SK-N-SH treated with all-trans-retinoic acid at 6 μM for 48 hours (cell line): ENCODE measurements around the gene CRMP1.

Experiments
- ATAC-seq: fragments of 200-7000 bp; cut with Tn5 transposase; 3 replicates; pipeline ENCODE4 v1.9.1; 2020; ENCODE audit warnings: mild to moderate bottlenecking, moderate library complexity
- ARNTL ChIP-seq: fragments of 450-650 bp; formaldehyde crosslinking; IDR thresholded peaks from 2 replicates; pipeline ENCODE4 v1.5.0; 2020; ENCODE audit warnings: low read depth, mild to moderate bottlenecking, moderate library complexity, borderline replicate concordance
- BACH2 ChIP-seq: fragments of 250-450 bp; sonication (Bioruptor Pico); IDR thresholded peaks from 2 replicates; pipeline ENCODE4 v1.9.0; 2021; ENCODE audit warnings: mild to moderate bottlenecking, borderline replicate concordance
- CSDC2 ChIP-seq: fragments of 250-450 bp; sonication (Bioruptor Pico); IDR thresholded peaks from 2 replicates; pipeline ENCODE4 v1.5.0; 2020; ENCODE audit warnings: mild to moderate bottlenecking, moderate library complexity
- ESRRG ChIP-seq: fragments of 250-450 bp; sonication (Bioruptor Pico); IDR thresholded peaks from 2 replicates; pipeline ENCODE4 v1.6.1; 2021; ENCODE audit warnings: mild to moderate bottlenecking
- GLIS3 ChIP-seq: fragments of 250-450 bp; sonication (Bioruptor Pico); IDR thresholded peaks from 2 replicates; pipeline ENCODE4 v1.5.0; 2020; ENCODE audit warnings: mild to moderate bottlenecking, moderate library complexity
- ISL1 ChIP-seq: fragments of 250-450 bp; sonication (Bioruptor Pico); IDR thresholded peaks from 2 replicates; pipeline ENCODE4 v2.1.2; 2022; ENCODE audit warnings: mild to moderate bottlenecking, moderate library complexity
- OSR1 ChIP-seq: fragments of 250-450 bp; sonication (Bioruptor Pico); IDR thresholded peaks from 2 replicates; pipeline ENCODE4 v1.8.0; 2022; ENCODE audit warnings: moderate library complexity, mild to moderate bottlenecking, inconsistent platforms
- PPARA ChIP-seq: fragments of 250-450 bp; sonication (Bioruptor Pico); IDR thresholded peaks from 2 replicates; pipeline ENCODE4 v1.5.0; 2020; ENCODE audit warnings: mild to moderate bottlenecking, borderline replicate concordance
- RARB ChIP-seq: fragments of 250-450 bp; sonication (Bioruptor Pico); IDR thresholded peaks from 2 replicates; pipeline ENCODE4 v1.8.0; 2021; ENCODE audit warnings: mild to moderate bottlenecking, moderate library complexity
- SNAI2 ChIP-seq: fragments of 250-450 bp; sonication (Bioruptor Pico); IDR thresholded peaks from 2 replicates; pipeline ENCODE4 v1.5.0; 2020; ENCODE audit warnings: mild to moderate bottlenecking, moderate library complexity
- TCF4 ChIP-seq: fragments of 250-450 bp; sonication (Bioruptor Pico); IDR thresholded peaks from 2 replicates; pipeline ENCODE4 v1.8.0; 2021; ENCODE audit warnings: mild to moderate bottlenecking, moderate library complexity, borderline replicate concordance
- TOX ChIP-seq: fragments of 250-450 bp; sonication (Bioruptor Pico); IDR thresholded peaks from 2 replicates; pipeline ENCODE4 v1.8.0; 2021; ENCODE audit warnings: mild to moderate bottlenecking, moderate library complexity, borderline replicate concordance
- ZC3H10 ChIP-seq: fragments of 250-450 bp; sonication (Bioruptor Pico); IDR thresholded peaks from 2 replicates; pipeline ENCODE4 v1.5.1; 2021; ENCODE audit warnings: mild to moderate bottlenecking, moderate library complexity
- ZFP3 ChIP-seq: fragments of 250-450 bp; sonication (Bioruptor Pico); IDR thresholded peaks from 2 replicates; pipeline ENCODE4 v1.5.0; 2020; ENCODE audit warnings: mild to moderate bottlenecking, moderate library complexity
- ZFP30 ChIP-seq: fragments of 450-650 bp; formaldehyde crosslinking; IDR thresholded peaks from 2 replicates; pipeline ENCODE4 v1.5.0; 2022; ENCODE audit warnings: mild to moderate bottlenecking, moderate library complexity
- ZNF565 ChIP-seq: fragments of 450-650 bp; formaldehyde crosslinking; conservative IDR thresholded peaks from 2 replicates; pipeline ENCODE4 v1.5.0; 2020; ENCODE audit warnings: low read depth, mild to moderate bottlenecking, moderate library complexity
- ZNF70 ChIP-seq: fragments of 450-650 bp; formaldehyde crosslinking; IDR thresholded peaks from 2 replicates; pipeline ENCODE4 v1.5.0; 2020; ENCODE audit warnings: mild to moderate bottlenecking, moderate library complexity
- ZNF8 ChIP-seq: fragments of 450-650 bp; formaldehyde crosslinking; IDR thresholded peaks from 2 replicates; pipeline ENCODE4 v1.5.0; 2020; ENCODE audit warnings: mild to moderate bottlenecking, moderate library complexity
- TF ChIP-seq, protein P1 (sequence below): fragments of 250-450 bp; sonication (Bioruptor Pico); IDR thresholded peaks from 2 replicates; pipeline ENCODE4 v1.5.0; 2020; ENCODE audit warnings: mild to moderate bottlenecking, moderate library complexity
- TF ChIP-seq, protein P2 (sequence below): fragments of 250-450 bp; sonication (Bioruptor Pico); IDR thresholded peaks from 2 replicates; pipeline ENCODE4 v1.5.1; 2021; ENCODE audit warnings: mild to moderate bottlenecking, moderate library complexity
- TF ChIP-seq, protein P3 (sequence below): fragments of 250-450 bp; sonication (Bioruptor Pico); IDR thresholded peaks from 2 replicates; pipeline ENCODE4 v1.5.1; 2020; ENCODE audit warnings: low read depth, mild to moderate bottlenecking, moderate library complexity
- TF ChIP-seq, protein P4 (sequence below): fragments of 250-450 bp; sonication (Bioruptor Pico); IDR thresholded peaks from 2 replicates; pipeline ENCODE4 v1.8.0; 2021; ENCODE audit warnings: low read depth, mild to moderate bottlenecking, moderate library complexity, borderline replicate concordance

The CRMP1 gene

DNA sequence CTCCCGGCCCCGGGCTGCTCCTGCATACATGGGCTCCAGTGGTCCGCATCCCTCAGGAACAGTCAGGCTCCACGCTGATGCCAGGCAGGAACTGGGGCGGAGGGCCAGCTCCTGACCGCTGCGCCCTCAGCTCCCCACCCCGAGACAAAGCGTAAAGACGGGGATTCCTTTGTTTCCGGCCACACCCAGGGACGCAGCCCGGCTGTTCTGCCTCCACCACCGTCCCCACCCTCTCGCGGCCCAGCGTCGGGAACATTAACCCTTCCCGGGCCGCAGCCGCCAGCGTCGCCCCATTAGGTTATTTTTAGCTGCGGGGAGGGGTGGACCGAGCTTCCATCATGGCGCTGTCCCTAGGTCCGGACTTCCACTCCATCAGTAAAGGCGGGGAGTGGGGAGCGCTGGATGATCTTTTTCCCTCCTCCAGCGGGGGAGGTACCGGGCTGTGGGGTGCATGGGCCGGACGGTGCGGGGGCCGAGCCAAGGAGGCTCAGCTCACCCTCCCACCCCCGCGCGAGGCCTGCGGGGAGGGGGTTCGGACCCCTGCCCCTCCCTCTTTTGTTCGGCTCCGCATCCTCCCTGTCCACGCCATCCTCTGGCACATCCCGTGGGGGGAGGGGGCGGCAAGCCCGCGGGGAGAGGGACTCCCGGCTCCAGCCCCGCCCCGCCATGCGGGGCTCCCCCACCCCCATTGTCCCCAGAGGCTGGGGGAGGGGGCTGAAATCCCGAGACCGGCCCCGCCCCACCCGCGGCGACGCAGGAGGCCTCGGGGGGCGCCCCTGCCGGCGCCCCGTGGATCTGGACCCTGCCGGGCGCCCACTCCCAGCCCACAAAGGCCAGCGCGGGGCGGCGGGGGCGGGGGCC lies 5.3 kb downstream of the CRMP1 start (continued):
- TF ChIP-seq, protein P1, sequence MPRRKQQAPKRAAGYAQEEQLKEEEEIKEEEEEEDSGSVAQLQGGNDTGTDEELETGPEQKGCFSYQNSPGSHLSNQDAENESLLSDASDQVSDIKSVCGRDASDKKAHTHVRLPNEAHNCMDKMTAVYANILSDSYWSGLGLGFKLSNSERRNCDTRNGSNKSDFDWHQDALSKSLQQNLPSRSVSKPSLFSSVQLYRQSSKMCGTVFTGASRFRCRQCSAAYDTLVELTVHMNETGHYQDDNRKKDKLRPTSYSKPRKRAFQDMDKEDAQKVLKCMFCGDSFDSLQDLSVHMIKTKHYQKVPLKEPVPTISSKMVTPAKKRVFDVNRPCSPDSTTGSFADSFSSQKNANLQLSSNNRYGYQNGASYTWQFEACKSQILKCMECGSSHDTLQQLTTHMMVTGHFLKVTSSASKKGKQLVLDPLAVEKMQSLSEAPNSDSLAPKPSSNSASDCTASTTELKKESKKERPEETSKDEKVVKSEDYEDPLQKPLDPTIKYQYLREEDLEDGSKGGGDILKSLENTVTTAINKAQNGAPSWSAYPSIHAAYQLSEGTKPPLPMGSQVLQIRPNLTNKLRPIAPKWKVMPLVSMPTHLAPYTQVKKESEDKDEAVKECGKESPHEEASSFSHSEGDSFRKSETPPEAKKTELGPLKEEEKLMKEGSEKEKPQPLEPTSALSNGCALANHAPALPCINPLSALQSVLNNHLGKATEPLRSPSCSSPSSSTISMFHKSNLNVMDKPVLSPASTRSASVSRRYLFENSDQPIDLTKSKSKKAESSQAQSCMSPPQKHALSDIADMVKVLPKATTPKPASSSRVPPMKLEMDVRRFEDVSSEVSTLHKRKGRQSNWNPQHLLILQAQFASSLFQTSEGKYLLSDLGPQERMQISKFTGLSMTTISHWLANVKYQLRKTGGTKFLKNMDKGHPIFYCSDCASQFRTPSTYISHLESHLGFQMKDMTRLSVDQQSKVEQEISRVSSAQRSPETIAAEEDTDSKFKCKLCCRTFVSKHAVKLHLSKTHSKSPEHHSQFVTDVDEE (CRISPR knock-in tag) = no peak

DNA sequence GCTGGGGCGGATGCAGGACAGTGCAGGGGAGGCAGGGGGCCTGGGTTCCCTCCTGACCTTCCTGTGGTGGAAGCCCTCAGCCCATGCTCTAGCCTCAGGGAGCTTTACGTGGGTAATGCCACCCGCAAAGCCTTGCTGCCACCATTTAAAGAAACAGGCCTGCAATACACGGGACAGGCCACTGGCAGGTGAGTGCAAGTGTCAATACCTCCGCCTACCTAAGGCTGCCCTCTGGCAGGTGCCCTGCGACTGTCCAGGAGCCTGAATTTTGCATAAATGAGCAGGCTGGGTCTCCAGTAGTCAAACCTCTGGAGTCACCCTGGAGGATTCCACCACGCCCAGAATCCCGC lies 5.9 kb downstream of the CRMP1 start:
- TF ChIP-seq CSDC2 (CRISPR knock-in tag) (no peak), ARNTL (CRISPR knock-in tag) (no peak), SNAI2 (CRISPR knock-in tag) (no peak), PPARA (CRISPR knock-in tag) (no peak), ZC3H10 (CRISPR knock-in tag) (no peak), ZNF565 (no peak), TOX (CRISPR knock-in tag) (no peak), ZFP30 (CRISPR knock-in tag) (no peak), TCF4 (no peak), RARB (no peak), GLIS3 (CRISPR knock-in tag) (no peak), ZNF8 (CRISPR knock-in tag) (no peak), OSR1 (CRISPR knock-in tag) (no peak)
- TF ChIP-seq, all 23 proteins: peak for 0
- ATAC-seq = no peak

DNA sequence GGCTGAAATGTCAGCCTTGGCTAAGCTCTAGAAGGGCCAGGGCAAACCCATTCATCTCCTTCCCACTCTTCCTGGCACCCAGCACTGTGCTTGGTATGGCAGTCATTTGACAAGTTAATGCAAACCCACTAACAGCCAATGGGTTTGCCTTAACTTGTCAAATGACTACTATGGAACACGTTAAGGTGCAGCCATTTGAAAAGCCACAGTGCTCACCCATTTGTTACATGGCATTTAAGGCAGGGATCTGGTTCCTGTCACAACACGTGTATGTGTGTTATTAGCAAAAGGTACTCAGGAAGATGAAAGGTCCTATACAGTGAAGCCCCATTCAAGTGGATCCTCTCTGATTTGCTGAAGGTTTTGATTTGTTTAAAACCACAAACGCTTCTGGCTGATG lies 7.2 kb downstream of the CRMP1 start:
- no peak for ATAC-seq
- TF ChIP-seq, protein P2, sequence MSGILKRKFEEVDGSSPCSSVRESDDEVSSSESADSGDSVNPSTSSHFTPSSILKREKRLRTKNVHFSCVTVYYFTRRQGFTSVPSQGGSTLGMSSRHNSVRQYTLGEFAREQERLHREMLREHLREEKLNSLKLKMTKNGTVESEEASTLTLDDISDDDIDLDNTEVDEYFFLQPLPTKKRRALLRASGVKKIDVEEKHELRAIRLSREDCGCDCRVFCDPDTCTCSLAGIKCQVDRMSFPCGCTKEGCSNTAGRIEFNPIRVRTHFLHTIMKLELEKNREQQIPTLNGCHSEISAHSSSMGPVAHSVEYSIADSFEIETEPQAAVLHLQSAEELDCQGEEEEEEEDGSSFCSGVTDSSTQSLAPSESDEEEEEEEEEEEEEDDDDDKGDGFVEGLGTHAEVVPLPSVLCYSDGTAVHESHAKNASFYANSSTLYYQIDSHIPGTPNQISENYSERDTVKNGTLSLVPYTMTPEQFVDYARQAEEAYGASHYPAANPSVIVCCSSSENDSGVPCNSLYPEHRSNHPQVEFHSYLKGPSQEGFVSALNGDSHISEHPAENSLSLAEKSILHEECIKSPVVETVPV = no peak
- TF ChIP-seq ESRRG (CRISPR knock-in tag) (no peak), ZFP30 (CRISPR knock-in tag) (no peak), ZC3H10 (CRISPR knock-in tag) (no peak), OSR1 (CRISPR knock-in tag) (no peak), ISL1 (CRISPR knock-in tag) (no peak), RARB (no peak)

DNA sequence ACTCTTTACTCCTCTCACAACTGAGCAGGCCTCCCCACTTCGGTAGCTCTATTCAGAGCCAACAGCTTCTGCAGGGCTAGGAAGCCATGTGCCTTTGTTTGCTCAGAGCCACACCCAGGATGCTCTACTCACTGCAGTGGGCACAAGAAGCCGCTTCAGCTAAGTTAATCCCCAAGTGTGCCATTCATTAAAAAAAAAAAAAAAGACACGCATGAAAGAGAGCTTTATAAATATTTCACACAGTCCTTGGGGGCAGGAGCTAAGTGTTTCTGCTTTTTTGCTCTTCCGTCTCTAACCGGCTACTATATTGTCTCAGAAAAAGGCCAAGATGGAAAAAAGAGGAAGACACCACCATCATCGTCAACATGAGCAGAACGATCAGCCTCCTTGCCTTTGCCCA lies 8.1 kb downstream of the CRMP1 start:
- no peak for ATAC-seq
- TF ChIP-seq PPARA (CRISPR knock-in tag) (no peak), BACH2 (CRISPR knock-in tag) (no peak), ZFP30 (CRISPR knock-in tag) (no peak), CSDC2 (CRISPR knock-in tag) (no peak), ISL1 (CRISPR knock-in tag) (no peak), ZNF70 (CRISPR knock-in tag) (no peak), ESRRG (CRISPR knock-in tag) (no peak)

DNA sequence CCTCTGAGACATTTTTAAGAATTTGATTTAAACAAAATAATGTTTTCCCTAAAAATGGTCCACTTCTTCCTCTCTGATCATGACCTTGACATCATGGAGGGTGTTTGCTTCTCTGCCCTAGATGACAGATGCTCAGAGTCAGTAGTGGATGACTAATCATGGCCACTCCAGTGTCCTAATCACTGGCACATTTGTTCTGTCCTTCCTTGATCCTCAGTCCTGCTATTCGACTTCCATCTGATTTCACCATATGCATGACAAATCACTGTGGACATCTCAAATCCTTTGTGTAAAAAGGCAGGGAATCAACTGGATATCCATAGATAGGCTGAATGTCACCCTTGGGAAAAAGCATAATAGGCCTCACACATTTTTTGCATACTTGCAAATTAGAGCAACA lies 9.0 kb downstream of the CRMP1 start:
- TF ChIP-seq ISL1 (CRISPR knock-in tag) = no peak
- TF ChIP-seq SNAI2 (CRISPR knock-in tag) = no peak
- no peak for TF ChIP-seq TCF4
- TF ChIP-seq GLIS3 (CRISPR knock-in tag) = no peak
- no peak for TF ChIP-seq ZFP3
- TF ChIP-seq TOX (CRISPR knock-in tag) = no peak
- TF ChIP-seq, protein P3, sequence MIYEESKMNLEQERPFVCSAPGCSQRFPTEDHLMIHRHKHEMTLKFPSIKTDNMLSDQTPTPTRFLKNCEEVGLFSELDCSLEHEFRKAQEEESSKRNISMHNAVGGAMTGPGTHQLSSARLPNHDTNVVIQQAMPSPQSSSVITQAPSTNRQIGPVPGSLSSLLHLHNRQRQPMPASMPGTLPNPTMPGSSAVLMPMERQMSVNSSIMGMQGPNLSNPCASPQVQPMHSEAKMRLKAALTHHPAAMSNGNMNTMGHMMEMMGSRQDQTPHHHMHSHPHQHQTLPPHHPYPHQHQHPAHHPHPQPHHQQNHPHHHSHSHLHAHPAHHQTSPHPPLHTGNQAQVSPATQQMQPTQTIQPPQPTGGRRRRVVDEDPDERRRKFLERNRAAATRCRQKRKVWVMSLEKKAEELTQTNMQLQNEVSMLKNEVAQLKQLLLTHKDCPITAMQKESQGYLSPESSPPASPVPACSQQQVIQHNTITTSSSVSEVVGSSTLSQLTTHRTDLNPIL (CRISPR knock-in tag) = no peak
- TF ChIP-seq BACH2 (CRISPR knock-in tag) = no peak
- TF ChIP-seq ZNF70 (CRISPR knock-in tag) = no peak
- TF ChIP-seq, protein P1 (CRISPR knock-in tag) = no peak
- TF ChIP-seq ESRRG (CRISPR knock-in tag) = no peak
- TF ChIP-seq, protein P4, sequence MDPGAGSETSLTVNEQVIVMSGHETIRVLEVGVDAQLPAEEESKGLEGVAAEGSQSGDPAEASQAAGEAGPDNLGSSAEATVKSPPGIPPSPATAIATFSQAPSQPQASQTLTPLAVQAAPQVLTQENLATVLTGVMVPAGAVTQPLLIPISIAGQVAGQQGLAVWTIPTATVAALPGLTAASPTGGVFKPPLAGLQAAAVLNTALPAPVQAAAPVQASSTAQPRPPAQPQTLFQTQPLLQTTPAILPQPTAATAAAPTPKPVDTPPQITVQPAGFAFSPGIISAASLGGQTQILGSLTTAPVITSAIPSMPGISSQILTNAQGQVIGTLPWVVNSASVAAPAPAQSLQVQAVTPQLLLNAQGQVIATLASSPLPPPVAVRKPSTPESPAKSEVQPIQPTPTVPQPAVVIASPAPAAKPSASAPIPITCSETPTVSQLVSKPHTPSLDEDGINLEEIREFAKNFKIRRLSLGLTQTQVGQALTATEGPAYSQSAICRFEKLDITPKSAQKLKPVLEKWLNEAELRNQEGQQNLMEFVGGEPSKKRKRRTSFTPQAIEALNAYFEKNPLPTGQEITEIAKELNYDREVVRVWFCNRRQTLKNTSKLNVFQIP = no peak
- no peak for TF ChIP-seq OSR1 (CRISPR knock-in tag)

More for the DNA sequence above, 9.0 kb downstream of the CRMP1 start:
- no peak for ATAC-seq
